NOMO-1 treated with dmso at 0.1 percent for 144 hours (cell line): ENCODE measurements around the gene PHETA2.
"Not testable (repeated sequence)": the region's sequence is repeated elsewhere in the genome, so short reads cannot be mapped to it uniquely, and the experiment has no call there.

Experiments
- DNase-seq: peaks from one replicate; lab custom pipeline; 2025; ENCODE audit not compliant: unreplicated experiment; lab: John Stamatoyannopoulos, UW

PHETA2 gene

GRCh38 chr22:42101199-42101598 is 27.2 kb downstream of the PHETA2 start:
- DNase-seq: no peak

- DNase-seq: not testable (repeated sequence)
Measured at GRCh38 chr22:42104332-42104860, 30.3 kb downstream of the PHETA2 start.

GRCh38 chr22:42108848-42109247 is 34.8 kb downstream of the PHETA2 start:
- no peak for DNase-seq

- DNase-seq: no peak
Measured at GRCh38 chr22:42111798-42112197, 37.8 kb downstream of the PHETA2 start.

GRCh38 chr22:42112793-42113192 is 38.7 kb downstream of the PHETA2 start:
- not testable (repeated sequence) for DNase-seq

- DNase-seq: no peak
Measured at GRCh38 chr22:42114721-42115120, 40.7 kb downstream of the PHETA2 start.

- not testable (repeated sequence) for DNase-seq
Measured at GRCh38 chr22:42115420-42115830, 41.4 kb downstream of the PHETA2 start.

GRCh38 chr22:42116848-42117424 is 42.9 kb downstream of the PHETA2 start:
- no peak for DNase-seq

GRCh38 chr22:42120231-42121021 is 46.4 kb downstream of the PHETA2 start:
- DNase-seq: peak; percentile 30

GRCh38 chr22:42123529-42123928 is 49.5 kb downstream of the PHETA2 start:
- not testable (repeated sequence) for DNase-seq

GRCh38 chr22:42127606-42128005 is 53.6 kb downstream of the PHETA2 start:
- no peak for DNase-seq

GRCh38 chr22:42128007-42128406 is 54.0 kb downstream of the PHETA2 start:
- not testable (repeated sequence) for DNase-seq
